ENCODE results near the gene PPP3CA.
"Not testable (repeated sequence)": the region's sequence is repeated elsewhere in the genome, so short reads cannot be mapped to it uniquely, and the experiment has no call there.

PPP3CA gene

DNA sequence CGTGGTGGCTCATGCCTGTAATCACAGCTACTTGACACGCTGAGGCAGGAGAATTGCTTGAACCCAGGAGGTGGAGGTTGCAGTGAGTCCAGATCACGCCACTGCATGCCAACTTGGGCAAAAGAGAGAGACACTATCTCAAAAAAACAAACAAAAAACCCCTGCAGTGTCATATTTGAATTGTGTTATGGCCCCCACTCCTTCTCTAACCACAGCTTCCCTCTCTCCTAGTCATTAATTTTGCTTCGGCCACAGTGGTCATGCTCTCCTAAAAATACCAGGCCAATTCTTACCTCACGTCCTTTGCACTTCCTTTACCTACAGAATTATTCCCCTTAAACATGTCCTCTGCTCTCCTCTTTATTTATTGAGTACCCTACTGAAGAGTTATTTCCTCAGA lies 206.1 kb downstream of the PPP3CA start:
- no peak for DNase-seq

DNA sequence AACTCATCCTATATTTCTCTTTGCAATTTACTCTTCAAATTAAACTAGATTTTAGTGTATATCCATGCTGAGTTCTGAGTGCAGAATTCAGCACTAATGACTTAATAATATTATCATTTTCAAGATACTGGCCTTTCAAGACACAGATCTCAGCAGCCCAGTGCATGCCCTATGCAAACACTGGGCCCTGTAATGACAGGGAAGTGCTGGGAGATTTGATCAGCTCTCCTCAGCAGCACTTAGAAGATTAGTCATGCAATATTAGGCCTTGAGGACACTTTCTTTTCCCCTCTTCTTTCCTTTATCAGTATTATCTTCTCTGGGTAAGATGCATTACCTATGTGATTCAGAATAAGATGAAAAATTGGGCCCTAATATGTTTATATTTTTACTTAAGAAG lies 207.1 kb downstream of the PPP3CA start:
- no peak for DNase-seq

DNA sequence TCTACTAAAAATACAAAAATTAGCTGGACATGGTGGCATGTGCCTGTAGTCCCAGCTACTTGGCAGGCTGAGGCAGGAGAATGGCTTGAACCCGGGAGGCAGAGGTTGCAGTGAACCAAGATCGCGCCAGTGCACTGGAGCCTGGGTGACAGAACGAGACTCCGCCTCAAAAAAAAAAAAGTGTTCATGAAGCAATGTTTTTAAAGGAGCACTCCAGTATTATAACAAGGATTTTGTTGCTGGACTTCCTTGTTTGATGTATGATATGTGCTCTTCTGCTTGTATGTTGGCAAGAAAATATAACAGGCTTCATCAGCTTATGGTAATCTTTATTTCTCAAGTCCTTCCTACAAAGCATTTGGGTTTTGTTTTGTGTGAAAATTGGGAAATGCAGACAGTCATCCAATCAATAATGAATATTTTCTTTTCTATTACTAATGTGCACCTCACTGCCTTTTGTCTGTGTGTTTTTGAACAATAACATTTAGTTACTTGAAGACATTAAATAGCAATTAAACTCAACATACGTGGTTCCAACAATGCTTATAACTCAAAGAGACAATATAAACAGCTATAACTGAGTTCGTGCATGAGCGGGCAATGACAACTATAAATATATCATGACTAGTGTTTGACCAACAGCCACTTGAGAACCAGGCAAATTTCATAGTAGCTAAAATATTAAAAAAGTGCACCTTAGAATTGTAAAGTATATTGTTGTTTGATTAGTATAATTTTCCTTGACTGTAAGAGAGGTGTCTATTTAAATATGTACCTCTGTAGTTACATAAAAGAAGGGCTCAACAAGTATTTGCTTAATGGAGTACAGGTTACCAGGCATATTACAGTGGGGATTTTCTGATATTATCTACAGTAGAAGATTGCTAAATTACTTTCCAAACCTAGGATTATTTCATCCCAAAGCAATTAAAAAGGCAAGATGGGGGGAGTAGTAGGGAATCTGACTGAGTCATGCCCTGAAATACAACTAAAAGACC lies 210.7 kb downstream of the PPP3CA start:
- DNase-seq, result no peak

DNA sequence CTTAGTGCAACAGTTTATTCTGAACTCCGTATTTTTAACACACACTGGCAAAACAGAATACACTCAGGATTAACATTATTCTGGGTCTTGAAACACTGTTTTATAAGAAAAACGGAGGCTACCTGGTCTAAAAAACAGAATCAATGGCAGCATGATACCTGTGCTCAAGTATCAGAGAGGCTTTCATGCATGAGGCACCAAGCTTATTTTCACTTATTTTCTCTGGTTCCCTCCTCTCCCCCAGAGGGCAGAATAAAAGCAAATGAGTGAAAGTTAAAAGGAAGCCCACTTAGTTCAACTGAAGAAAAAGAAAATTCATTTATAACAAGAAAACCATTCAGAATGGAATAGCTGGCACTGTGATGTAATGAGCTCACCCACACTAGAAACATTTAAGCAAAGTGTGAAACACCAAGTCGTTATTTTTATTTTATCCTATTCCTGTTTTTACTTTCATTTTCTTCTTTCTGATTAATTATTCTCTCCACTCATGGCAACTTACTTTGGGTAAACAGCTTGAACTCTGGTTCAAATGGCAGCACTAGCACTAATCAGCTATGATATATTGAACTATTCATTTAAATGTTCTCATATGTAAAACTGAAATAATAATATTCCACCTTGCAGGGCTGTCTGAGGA lies 211.8 kb downstream of the PPP3CA start:
- DNase-seq, result no peak

DNA sequence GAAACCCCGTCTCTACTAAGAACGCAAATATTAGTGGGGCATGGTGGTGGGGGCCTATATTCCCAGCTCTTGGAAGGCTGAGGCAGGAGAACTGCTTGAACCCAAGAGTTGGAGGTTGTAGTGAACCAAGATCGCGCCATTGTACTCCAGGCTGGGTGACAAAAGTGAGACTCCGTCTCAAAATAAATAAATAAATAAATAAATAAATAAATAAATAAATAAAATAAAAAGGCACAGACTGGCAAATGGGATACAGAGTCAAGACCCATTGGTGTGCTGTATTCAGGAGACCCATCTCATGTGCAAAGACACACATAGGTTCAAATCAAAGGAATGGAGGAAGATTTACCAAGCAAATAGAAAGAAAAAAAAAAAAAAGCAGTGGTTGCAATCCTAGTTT lies 216.3 kb downstream of the PPP3CA start:
- not testable (repeated sequence) for DNase-seq

DNA sequence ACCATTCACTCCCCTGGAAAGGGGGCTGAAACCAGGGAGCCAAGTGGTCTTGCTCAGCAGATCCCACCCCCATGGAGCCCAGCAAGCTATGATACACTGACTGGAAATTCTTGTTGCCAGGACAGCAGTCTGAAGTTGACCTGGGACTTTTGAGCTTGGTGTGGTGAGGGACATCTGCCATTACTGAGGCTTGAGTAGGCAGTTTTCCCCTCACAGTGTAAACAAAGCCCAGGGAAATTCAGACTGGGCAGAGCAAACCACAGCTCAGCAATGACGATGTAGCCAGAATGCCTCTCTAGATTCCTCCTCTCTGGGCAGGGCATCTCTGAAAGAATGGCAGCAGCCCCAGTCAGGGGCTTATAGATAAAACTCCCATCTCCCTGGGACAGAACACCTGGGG lies 218.4 kb downstream of the PPP3CA start:
- not testable (repeated sequence) for DNase-seq

DNA sequence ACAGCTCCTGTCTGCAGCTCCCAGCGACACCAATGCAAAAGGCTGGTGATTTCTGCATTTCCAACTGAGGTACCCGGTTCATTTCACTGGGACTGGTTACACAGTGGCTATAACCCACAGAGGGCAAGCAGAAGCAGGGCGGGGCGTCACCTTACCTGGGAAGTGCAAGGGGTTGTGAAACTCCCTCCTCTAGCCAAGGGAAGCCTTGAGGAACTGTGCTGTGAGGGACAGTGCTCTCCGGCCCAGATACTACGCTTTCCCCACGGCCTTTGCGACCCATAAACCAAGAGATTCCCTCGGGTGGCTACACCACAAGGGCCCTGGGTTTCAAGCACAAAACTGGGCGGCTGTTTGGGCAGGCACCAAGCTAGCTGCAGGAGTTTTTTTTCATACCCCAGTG lies 218.9 kb downstream of the PPP3CA start:
- no peak for DNase-seq

DNA sequence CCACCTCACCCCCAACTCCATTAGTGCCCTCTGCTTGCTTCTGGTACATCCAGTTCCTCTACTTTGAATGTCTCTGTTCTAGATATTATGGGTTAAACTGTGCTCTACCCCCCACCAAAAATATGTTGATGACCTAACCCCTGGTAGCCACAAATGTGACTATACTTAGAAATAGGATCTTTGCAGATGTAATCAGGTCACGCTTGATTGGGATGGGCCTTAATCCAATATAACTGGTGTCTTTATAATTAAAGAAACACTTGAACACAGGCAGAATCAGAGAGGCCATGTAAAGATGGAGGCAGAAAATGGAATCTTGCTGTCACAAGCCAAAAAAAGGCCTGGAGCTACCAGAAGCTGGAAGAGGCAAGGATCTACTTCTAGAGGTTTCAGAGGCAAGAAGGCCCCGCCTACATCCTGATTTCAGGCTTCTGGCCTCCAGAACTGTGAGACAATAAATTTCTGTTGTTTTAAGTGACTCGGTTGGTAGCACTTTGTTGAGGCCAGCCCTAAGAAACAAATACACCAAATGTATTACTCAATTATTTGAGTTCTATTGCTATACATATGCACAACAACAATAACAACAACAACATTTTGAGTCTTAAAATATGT lies 220.0 kb downstream of the PPP3CA start:
- DNase-seq, result no peak

DNA sequence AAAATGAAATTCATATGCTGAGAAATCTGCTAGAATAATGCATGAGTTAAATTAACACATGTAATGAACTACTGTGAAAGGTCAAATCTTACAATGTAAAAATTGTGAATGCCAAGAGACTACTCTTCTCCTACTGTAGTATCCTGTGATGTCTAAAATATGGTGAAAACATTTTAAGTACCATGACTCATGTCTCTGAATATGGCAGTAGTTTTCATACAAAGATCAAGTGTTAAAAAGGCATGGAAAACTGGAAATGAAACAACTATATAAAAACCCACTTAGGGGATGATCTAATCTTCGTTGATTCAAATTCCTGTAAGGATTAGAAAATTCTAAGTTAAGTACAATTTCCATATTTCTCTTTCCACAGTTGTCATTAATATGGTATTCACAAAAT lies 221.3 kb downstream of the PPP3CA start:
- DNase-seq, result no peak

DNA sequence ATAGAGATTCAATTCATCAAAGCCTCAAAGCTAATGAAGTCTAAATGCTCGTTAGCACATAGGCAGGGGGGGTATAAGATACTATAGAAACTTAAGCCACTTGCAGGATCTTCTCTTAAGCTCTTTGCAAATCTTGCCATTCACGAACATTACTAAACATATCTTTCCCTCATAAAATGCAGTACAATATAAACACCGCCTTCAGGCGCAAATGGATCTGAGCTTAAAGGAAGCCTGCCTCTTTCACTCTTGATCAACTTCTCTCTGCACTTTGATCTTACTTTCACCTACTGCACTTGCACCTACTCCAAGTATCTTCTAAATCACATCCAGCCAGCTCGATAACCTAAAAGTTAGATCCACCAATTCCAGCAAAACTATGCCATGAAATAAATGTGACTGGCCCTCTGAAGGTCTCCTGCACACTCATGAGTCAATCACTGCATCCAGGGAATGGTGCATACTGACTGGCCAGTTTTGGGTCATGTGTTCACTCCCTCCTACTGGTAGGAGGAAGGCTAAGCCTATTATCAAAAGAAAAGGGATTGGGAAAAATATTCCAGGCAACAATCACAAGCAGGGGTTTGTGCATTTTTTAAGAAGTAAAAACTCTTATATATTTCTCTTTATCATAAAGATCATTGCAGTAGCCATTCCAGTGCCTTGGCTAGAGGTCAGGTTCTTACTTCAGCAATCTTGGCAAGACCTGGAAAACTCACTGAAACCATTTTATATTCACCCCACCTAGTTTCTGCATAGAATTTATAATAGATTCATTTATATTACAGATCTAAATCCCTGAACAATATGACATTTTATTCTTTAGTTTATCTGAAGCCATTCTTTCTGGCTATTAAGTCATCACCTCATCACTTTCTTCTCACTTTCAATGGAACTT lies 222.0 kb downstream of the PPP3CA start:
- no peak for DNase-seq

DNA sequence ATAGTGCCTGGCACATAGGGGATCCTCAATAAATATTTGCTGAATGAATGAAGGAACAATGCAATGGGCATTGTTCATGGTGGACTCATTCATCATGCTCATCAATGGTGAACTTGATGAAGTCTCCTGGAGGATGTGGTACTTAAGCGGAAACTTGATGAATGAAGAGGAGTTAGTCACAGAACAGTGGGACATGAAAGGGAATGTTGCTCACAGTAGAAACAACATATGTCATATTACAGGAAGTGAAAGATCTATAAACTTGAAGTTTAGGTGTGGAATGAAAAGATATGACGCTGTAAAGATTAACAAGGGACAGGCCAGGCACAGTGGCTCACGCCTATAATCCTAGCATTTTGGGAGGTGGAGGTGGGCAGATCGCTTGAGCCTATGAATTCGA lies 224.1 kb downstream of the PPP3CA start:
- no peak for DNase-seq

DNA sequence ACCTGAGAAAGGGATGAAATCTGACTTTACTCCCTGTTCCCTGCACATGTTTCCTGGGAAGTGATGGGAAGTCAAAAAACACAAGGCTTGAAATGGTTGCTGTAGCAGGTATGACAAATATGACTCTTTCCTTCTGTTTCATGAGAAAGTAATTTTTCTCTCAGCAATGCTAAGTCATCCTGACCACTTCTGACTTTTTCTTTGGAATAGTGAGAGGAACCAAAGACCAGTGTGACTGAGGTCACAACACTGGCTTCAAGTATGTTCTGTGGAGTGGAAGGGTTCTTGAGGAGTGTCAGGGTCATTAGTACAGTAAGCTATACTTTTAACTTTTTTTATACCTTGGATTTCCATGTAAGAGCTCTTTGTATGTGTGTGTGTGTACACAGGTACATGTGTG lies 225.3 kb downstream of the PPP3CA start:
- DNase-seq, result no peak

DNA sequence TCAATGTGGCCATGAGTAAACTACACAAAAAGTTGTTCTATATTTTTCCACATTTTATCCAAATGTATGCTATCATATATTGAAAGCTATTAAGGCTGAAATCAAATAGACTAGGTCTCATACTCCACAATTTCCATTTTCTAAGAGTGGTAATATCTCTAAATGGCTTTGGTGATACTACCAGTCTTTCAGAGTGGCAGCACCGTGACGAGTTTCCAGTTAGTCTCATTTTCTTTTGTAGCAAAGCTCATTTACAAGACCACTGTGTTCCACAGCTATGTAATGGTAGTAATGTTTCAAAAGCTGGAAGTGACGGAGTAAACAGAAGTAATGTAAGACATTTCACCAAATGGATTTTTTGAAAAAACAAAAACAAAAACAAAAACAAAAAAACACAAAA lies 228.2 kb downstream of the PPP3CA start:
- DNase-seq, result no peak

DNA sequence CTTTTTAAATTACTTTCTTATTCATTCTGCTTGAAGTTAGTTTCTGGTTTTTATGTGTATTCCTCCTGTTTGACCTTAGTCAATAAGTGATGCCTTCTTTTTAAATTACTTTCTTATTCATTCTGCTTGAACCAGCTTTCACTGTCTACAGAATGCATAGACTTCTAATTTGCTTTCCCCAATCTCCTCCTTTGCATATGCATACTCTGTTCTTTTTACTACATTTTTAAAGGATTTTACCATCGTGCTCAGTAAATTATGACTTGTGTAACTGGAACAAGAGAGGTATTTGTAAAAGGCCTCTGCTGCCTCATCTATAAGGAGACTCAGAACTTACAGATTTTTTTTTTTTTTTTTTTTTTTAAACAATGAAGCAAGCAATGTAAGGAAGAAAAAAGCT lies 228.7 kb downstream of the PPP3CA start:
- DNase-seq, result no peak

DNA sequence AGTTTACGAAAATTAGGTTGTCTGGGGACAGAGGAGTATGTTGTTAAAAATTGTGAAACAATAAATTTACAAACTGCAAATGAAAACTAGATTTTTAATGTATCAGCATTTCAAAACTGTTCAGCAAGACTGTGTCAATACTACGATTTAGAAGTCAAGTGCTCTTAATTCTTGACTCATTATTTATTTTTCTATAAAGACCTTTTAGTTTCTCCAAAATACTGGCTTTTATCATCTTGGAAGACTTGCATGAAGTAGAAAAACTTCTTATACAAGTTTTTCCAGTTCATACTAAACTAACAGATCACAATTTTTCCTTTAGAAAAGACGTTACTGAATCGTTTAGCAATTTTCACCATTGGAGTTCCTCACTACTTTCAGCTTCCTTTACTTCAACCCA lies 231.4 kb downstream of the PPP3CA start:
- no peak for DNase-seq

DNA sequence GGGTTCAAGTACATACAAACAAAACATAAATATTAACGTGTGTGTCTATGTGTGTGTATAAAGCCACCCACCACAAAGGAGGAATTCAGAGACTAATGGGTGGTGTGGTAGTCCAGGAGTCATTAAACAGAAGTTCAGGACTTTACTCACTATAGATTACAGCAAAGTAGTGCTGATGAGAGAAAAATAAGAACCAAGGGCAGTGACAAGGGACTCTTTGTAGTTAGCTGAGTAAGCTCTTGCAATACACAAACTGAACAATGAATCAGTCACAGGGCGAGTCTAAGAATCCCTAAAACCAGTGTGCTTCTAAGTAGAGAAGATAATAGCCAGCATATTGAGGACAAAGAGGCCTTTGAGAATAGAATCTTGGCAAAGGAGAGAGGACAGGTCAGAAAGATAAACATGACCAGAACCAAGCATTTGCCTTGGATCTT lies 232.4 kb downstream of the PPP3CA start:
- no peak for DNase-seq

DNA sequence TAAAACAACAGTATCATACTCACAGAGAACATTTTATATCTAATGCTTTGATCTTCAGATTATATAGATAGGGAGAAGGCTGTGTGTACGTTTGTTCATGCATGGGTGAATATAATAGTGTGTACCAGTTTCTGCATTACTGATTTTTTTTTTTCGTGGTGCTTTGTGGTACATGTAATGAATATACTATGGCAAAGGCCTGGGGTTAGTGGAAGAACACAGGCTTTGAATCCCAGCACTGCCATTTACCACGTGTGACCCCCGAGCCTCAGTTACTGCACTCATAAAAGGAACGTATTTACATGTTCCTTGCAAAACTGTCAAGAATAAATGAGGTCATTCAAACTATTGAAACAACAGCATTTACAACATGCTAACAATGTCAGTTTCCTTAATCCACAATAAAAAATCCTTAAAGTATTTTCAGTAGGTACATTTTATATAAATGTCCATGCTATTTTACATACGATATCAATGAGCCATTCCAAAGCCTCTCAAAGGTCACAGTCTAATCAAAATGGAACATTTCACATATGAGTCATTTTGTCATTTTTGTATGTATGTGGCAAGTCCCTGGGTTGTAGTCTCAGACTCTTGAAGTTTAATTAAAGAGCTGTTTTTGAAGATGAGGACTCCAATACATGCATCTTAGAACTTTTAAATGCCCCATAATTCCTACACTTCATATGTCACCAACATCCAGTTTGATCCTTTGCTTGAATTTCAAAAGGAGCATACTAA lies 242.8 kb downstream of the PPP3CA start:
- no peak for DNase-seq

DNA sequence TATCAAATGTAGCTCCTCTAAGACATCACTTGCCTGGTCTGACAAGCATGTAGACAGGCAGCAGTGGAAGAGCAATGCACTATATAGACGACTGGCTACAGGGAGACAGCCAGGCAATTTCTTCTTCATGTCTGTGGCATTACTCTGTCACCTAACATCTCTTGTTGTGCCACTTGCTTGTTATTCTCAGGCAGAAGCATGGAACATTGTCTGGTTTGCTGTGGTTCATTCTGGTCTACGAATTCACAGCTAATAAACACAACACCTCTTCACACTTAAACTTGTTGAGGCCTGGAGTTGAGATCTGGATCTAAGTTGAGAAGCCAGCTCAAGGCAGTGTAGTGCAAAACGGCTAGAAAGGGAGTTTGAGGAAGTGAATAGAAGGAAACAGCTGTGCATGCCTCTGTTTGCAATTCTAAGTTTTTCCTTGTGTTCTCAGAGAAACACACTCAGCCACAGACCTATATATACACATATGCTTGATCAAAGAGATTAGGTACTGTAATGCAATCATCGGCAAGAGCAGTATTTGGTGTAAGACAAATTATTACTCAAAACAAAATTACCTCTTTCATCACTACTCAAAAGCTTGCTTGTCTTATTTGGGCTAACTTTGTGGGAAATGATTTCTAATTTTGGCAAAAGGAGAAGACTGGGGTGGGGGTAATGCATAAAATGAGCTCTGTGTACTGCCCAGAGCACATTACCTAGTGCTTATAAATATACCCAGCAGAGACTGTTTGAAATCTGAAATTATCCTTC lies 243.8 kb downstream of the PPP3CA start:
- no peak for DNase-seq

DNA sequence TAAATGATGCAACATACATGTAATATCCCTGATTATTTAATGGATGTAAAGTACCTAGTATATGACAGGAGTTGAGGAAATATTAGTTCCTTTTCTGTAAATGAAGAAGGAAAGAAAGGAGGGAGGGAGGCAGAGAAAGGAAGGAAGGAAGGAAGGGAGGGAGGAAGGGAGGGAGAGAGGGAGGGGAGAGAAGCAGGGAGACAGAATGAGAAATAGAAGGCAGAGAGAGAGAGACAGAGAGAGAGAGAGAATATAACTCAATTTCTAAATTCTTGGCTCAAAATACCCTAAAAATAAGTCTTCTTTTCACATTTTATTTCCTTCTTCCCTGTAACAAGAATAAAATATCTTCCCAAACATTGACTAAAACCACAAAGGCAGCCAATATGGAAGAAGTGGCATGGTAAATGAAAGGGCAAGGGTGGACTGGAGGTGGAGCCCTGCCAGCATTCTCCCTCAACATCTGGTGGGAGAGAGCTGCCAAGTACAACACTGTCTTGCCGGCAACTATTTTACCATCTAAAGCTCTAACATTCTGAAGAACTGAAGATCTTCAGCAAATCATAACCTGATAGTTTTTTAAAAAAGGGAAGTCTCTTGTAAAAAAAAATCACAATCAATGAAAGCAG lies 245.1 kb downstream of the PPP3CA start:
- DNase-seq, result no peak

DNA sequence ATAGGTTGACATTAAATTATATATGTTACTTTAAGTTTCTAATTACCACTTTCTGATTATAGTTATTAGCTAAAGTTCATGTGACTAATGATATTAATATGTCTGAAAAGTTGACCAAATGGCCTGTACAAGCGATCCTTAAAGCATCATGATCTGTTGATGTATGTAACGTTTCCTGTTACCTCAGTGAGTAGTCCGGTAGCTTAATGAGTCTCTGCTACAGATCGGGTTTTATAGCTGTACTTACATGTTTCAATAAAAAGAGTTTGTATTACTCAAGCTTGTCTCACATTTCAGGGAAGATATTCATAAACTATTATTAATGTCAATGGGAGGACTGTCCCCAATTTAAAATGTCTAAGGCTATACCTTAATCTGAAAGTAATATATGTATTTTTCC lies 246.3 kb downstream of the PPP3CA start:
- no peak for DNase-seq
